Mononuclear cell (primary cell): ENCODE data around the gene KATNBL1. TPM values are rescaled to one million over a fixed set of nuclear protein-coding genes. Genes with fewer than 3 reads are reported as not detected.

ENCODE experiments used
- H3K27me3 ChIP-seq: 2 replicates; pipeline ENCODE4 v1.6.0; 2011; ENCODE audit warnings: low read length, control low read depth; ENCODE audit not compliant: insufficient read depth
- H3K4me1 ChIP-seq: 2 replicates; pipeline ENCODE4 v1.5.1; 2011; ENCODE audit warnings: mild to moderate bottlenecking, low read length, control low read depth; ENCODE audit not compliant: insufficient read depth
- H3K4me3 ChIP-seq: 2 replicates; pipeline ENCODE4 v1.5.1; 2011; ENCODE audit warnings: mild to moderate bottlenecking, low read length, moderate library complexity
- H3K9me3 ChIP-seq: 2 replicates; pipeline ENCODE4 v1.5.1; 2011; ENCODE audit warnings: low read depth, mild to moderate bottlenecking, control low read depth, low read length
- total RNA-seq: library from RNA; depleted of rRNA; stranded (reverse); fragments of >200 nt; gene quantifications from one replicate; pipeline ENCODE4 v1.2.3, GENCODE V29; 2012

KATNBL1 gene
- total RNA-seq, 1 donor, result 12.0 TPM

DNA sequence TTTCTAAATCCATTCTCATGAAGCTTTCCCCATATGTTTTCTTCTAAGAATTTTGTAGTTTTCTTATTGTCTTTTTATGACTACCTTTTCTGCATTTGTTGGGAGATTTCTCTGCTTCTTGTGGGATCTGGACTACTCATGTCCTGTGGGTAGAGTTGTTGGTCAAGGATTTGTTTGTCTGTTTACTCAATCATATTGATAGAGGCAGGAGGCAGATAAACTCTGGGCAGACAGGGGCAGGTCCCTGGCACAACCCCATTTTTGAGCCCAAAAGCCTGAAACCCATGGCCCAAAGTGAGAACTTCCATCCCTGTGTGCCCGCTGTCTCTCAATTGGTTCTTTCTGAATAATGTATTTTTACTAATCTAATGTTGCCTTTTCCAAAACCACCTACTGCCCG lies 95.7 kb downstream of the KATNBL1 start:
- Histone ChIP-seq H3K27me3 (peaks cover 2% of the 10 kb centered on the region), H3K4me3 (no peak overlapping the region), H3K4me1 (no peaks in the 10 kb centered on the region), H3K9me3 (no peaks in the 10 kb centered on the region)

DNA sequence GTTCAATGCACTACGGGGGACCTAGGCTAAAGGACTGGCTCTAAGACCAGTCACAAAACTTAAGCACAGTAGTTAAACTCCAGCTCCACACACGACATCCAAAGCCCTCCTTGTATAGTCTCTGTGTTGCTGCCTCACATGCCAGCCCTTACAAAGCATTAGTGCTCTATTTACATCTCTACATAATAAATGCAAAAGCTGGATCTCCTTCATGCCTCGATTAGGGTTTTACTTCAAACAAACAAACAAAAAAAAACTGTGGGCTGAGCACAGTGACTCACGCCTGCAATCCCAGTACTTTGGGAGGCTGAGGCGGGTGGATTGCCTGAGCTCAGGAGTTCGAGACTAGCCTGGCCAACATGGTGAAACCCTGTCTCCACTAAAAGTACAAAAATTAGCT lies 98.4 kb downstream of the KATNBL1 start:
- H3K4me3 ChIP-seq, result no peak overlapping the region
- H3K4me1 ChIP-seq, result no peaks in the 10 kb centered on the region
- no peaks in the 10 kb centered on the region for H3K9me3 ChIP-seq
- no peaks in the 10 kb centered on the region for H3K27me3 ChIP-seq

DNA sequence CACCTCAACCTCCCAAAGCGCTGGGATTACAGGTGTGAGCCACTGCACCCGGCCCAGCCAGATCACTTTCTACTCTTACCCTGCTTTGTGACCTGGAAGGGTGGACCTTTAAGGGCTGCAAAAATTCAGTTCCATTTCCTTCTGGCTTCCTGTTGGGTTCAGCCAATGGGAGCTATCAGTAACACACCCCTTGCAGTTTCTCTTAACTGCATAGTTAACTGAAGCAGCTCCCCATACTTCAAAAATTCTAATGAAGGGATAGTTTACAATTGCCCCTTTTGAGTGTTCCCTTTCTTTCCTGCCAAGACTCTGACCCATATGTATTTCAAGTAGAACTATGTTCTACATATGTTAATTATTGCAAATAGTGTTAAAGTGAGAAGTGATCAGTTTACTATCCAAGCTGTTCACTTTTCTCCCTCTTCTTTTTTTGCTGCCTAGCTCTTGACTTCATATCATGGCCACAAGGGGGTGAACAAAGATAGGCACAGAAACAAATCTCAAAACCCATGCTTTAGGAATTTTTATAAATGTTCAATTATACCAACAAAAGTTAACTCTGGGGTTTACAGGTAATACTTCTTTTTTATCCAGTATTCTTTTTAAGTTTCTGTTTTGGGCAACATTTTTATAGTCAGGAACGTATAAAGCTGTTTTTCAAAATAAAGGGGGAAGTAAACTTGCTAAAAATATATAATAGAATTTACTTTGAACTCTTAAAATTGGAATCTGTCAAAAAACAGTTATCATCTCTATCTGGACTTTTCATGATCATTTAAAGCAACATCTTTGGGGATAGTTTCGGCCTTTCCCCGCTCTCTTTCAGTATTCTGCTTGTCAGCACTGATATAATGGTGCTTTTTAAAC lies 99.9 kb downstream of the KATNBL1 start:
- H3K27me3 ChIP-seq, result no peaks in the 10 kb centered on the region
- no peak overlapping the region for H3K4me3 ChIP-seq
- no peaks in the 10 kb centered on the region for H3K4me1 ChIP-seq
- no peaks in the 10 kb centered on the region for H3K9me3 ChIP-seq

DNA sequence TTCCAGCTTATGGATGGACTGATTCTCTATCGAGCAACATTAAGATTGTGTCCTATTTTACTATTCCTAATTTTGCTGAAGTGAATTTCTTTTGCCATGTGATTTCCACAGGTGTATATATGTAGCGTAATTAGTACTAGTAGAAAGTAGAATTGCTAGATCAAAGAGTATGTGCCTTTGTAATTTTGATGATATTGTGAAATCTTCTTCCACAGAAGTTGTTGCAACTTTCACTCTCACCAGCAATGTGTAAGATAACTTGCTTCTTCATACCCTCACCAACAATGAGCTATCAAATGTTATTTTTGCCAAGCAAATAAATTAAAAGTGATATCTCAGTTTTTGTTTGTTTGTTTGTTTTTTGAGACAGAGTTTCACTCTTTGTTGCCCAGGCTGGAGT lies 102.6 kb downstream of the KATNBL1 start:
- Histone ChIP-seq H3K9me3 (no peaks in the 10 kb centered on the region), H3K4me1 (peaks cover 6% of the 10 kb centered on the region), H3K4me3 (no peak overlapping the region), H3K27me3 (no peaks in the 10 kb centered on the region)

DNA sequence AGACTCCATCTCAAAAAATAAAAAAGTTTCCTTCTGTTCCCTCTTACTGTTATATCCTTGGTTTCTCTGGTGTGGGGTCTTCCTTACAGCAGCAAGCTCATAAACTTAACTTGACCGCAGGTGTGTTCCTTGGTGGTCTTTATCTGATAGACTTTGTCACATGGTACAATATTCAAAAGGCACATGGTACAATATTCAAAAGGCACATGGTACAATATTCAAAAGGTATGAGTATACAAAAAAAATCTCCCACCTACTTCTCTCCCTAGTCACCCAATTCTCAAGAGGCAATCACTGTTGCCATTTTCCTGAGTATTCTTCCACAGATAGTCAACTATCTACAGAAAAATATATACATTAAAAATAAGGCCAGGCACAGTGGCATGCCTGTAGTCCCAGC lies 103.5 kb downstream of the KATNBL1 start:
- Histone ChIP-seq H3K9me3 (no peaks in the 10 kb centered on the region), H3K4me1 (peaks cover 8% of the 10 kb centered on the region)

DNA sequence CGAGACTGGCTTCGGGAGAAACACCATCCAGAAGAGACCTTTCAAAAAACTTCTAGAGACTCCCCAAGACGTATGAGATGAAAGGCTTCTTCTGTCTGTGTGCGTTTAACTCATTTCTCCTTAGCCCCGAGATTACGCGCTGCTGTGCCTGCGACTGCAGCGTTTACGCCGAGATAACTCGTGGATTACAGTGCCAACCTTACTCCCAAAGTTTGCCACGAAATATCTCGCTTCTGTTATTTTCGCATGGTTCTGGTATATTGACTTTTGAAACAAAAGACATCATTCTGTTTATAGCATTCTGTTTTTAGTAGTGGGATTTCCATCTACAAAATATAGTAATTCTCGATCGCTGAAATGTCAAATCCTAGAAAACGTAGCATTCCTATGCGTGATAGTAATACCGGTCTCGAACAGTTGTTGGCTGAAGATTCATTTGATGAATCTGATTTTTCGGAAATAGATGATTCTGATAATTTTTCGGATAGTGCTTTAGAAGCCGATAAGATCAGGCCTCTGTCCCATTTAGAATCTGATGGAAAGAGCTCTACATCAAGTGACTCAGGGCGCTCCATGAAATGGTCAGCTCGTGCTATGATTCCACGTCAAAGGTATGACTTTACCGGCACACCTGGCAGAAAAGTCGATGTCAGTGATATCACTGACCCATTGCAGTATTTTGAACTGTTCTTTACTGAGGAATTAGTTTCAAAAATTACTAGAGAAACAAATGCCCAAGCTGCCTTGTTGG lies 107.5 kb downstream of the KATNBL1 start:
- H3K27me3 ChIP-seq, result no peaks in the 10 kb centered on the region
- H3K4me1 ChIP-seq, result peaks cover 27% of the 10 kb centered on the region
- H3K9me3 ChIP-seq, result no peaks in the 10 kb centered on the region
- H3K4me3 ChIP-seq, result peak overlapping the region; percentile 99

More for the DNA sequence above, 103.5 kb downstream of the KATNBL1 start:
- Histone ChIP-seq H3K4me3 (no peak overlapping the region), H3K27me3 (no peaks in the 10 kb centered on the region)

DNA sequence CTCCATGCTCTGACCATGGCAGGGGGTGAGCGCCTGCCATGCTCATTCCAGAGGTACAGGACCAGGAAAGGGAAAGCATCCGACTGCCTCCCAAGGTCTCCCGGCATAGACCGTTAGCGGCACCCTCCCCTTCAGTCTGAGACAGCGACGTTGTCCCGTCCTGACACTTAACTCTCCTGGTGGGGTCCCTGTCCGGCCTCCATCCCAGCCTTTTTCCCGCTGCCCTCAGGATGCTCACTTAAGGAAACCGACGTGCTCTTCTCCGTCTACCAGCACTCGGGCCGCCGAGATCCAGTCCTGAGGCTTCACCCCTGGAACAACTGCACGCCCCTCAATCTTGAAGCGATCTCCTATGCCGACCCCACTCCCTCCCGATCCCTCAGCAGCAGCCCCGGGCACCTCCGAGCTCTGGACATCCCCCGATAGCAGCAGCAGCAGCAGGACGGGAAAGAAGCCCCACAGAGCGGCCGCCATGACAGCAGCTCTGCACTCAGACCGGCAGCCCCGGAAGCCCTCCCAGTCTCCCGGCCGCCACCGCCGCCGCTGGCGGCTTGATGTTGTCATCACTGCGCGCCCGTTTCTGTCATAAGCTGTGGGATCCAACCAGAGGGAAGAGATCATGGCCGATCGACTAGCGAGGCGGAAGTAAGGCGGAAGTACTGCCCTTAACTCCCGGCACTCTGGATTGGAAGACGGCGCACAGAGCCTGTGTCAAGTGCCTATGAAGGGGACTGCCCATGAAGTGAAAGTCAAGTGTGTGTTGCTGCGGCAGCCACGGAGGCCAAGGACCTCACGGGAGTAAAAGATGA lies 108.3 kb downstream of the KATNBL1 start, which contains the start of the genes EMC7 and PGBD4:
TSS of gene EMC7 (minus strand) at position 497 of the 809 bp plus-strand sequence. CDS start at position 474, 23 bp downstream.
TSS of gene PGBD4 (plus strand) at position 718 of the 809 bp plus-strand sequence. CDS start 449 bp downstream, outside the sequence.
- peaks cover 27% of the 10 kb centered on the region for H3K4me1 ChIP-seq
- H3K9me3 ChIP-seq, result no peaks in the 10 kb centered on the region
- peak within 1 kb of the TSS; percentile 99 for H3K4me3 ChIP-seq
- H3K27me3 ChIP-seq, result no peaks in the 10 kb centered on the region

DNA sequence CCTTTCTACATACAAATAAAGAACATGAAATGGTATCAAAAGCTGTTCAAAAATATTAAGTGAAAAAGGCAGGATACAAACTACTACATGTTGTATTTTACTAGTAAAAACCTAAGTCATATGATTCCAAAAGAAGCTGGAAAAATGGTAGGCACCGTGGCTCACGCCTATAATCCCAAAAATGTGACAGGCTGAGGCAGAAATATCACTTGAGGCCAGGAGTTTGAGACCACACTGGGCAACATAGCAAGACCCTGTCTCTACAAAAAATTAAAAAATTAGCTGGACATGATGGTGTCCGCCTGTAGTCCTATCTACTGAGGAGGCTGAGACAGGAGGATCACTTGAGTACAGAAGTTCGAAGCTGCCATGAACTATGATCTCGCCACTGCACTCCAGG lies 110.0 kb downstream of the KATNBL1 start:
- Histone ChIP-seq H3K9me3 (no peaks in the 10 kb centered on the region), H3K27me3 (no peaks in the 10 kb centered on the region), H3K4me1 (peaks cover 27% of the 10 kb centered on the region), H3K4me3 (no peak overlapping the region)

Other genes with a start within 250 kb of the KATNBL1 start
- gene CHRM5, start 241.6 kb downstream of the KATNBL1 start, total RNA-seq, result not detected
- 5.9 TPM for gene AVEN, start 170.9 kb downstream of the KATNBL1 start, total RNA-seq
- gene EMC7, start 108.2 kb downstream of the KATNBL1 start, total RNA-seq, result 34.7 TPM
- 4.5 TPM for gene PGBD4, start 108.0 kb downstream of the KATNBL1 start, total RNA-seq
- gene EMC4, start 14.9 kb upstream of the KATNBL1 start, total RNA-seq, result 43.6 TPM
- gene SLC12A6, start 127.7 kb upstream of the KATNBL1 start, total RNA-seq, result 87.5 TPM
- 112 TPM for gene NOP10, start 133.0 kb upstream of the KATNBL1 start, total RNA-seq
- not detected for gene NUTM1, start 133.2 kb upstream of the KATNBL1 start, total RNA-seq
- gene LPCAT4, start 157.1 kb upstream of the KATNBL1 start, total RNA-seq, result 9.2 TPM
- 59.4 TPM for gene GOLGA8A, start 227.7 kb upstream of the KATNBL1 start, total RNA-seq